HUES48 (cell line): ENCODE data around the gene ITK.

Experiments used
- H3K27ac ChIP-seq: one replicate; pipeline ENCODE4 v1.7.0; 2013; ENCODE audit warnings: low read depth, low read length, inconsistent platforms
- H3K27me3 ChIP-seq: 2 replicates; pipeline ENCODE4 v1.6.1; 2013; ENCODE audit warnings: mild to moderate bottlenecking, low read length; ENCODE audit not compliant: control insufficient read depth, insufficient read depth
- H3K36me3 ChIP-seq: 2 replicates; pipeline ENCODE4 v1.6.1; 2013; ENCODE audit warnings: low read length; ENCODE audit not compliant: control insufficient read depth, insufficient read depth
- H3K4me1 ChIP-seq: 2 replicates; pipeline ENCODE4 v1.6.1; 2013; ENCODE audit warnings: mild to moderate bottlenecking, low read length; ENCODE audit not compliant: control insufficient read depth, insufficient read depth
- H3K4me3 ChIP-seq: 2 replicates; pipeline ENCODE4 v1.5.1; 2013; ENCODE audit warnings: mild to moderate bottlenecking, low read depth, low read length
- H3K9ac ChIP-seq: 2 replicates; pipeline ENCODE4 v1.6.1; 2013; ENCODE audit warnings: mild to moderate bottlenecking, low read depth, low read length, moderate library complexity
- H3K9me3 ChIP-seq: 2 replicates; pipeline ENCODE4 v1.6.1; 2013; ENCODE audit warnings: low read length; ENCODE audit not compliant: control insufficient read depth, insufficient read depth

ITK gene

DNA sequence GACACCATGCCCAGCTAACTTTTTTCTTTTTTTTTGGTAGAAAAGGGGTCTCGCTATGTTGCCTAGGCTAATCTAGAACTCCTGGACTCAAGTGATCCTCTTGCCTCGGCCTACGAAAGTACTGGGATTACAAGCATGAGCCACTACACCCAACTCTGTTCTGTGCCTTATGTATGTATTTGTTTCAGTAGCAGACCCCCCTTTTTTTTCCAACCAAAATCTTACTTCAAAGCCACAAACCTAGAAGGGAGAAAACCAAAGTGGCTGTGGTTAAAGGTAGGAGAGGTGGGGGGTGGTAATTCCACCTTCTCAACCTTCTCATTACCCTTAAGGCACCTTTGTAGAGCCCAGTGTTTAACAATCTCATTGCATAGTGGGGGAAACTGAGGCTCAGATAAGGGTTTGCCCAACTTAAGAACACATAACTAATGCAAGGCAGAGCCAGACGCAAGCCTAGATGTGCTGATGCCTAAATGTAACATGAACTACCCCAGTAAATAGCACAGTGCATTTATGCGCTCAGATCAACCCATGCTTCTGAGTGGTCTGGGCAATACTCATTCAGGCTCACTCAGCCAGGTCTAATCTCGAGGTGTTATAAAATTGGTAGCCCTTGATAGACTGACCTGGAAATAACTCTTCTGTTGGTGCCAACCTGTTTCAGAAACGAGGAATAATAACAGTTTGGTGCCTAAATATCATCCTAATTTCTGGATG lies 33.0 kb downstream of the ITK start:
- H3K27ac ChIP-seq, result no peak overlapping the region
- H3K27me3 ChIP-seq, result no peaks in the 10 kb centered on the region
- H3K9ac ChIP-seq, result no peak overlapping the region
- H3K36me3 ChIP-seq, result no peaks in the 10 kb centered on the region
- no peak overlapping the region for H3K4me3 ChIP-seq
- 0 out of 2 replicates have a peak, but pooled peaks cover 3% of the 10 kb centered on the region for H3K4me1 ChIP-seq
- no peaks in the 10 kb centered on the region for H3K9me3 ChIP-seq

DNA sequence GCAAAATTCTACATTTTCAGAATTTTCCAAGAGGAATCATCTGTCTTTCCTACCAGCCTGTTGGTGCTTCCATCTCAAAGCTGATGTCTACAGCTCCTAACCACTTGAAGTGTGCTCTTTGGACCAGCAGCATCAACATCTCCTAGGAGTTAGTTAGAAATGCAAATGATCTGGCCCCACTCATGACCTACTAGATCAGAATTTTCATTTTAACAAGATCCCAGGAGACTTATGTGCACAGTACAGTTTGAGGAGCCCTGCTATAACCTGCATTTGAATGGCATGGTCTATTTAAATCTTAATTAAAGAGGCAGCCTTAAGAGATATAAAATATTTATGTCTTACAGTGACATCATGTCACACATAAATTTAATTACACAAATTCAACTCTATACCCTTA lies 33.8 kb downstream of the ITK start:
- Histone ChIP-seq H3K9me3 (no peaks in the 10 kb centered on the region), H3K27ac (no peak overlapping the region), H3K4me3 (no peak overlapping the region), H3K27me3 (no peaks in the 10 kb centered on the region), H3K9ac (no peak overlapping the region), H3K4me1 (0 out of 2 replicates have a peak, but pooled peaks cover 3% of the 10 kb centered on the region), H3K36me3 (no peaks in the 10 kb centered on the region)

DNA sequence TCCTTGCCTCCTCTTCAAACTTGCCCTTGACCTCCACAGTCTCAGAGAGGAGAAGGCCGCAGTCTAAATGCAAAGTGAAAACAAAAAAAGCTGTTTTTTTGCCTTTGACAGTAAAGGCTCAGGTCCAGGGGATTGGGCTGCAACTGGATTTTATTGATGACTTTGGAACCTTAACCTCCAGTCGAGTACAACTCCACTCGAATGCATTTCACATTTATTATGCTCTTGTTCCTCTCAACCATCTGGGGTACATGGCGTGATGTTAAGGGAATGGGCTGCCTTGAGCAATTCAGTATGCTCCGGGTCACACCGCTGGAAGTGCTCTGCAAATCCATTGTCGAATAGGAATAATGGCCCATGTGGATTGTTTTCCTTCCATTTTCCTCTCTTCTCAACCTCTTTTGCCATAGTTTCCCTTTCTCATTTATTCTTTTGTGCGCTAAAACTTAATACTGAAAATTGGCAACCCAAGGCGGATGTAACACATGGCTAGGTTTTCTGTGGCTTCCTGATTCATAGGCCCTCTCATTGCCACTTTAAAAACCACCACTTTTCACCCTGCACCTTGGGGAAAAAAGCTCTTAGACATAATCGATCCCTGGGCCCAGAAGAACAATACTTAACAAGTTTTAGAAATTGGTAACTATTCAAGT lies 34.3 kb downstream of the ITK start:
- Histone ChIP-seq H3K9me3 (no peaks in the 10 kb centered on the region), H3K9ac (no peak overlapping the region), H3K36me3 (no peaks in the 10 kb centered on the region), H3K27ac (no peak overlapping the region), H3K4me3 (no peak overlapping the region), H3K27me3 (no peaks in the 10 kb centered on the region), H3K4me1 (0 out of 2 replicates have a peak, but pooled peaks cover 3% of the 10 kb centered on the region)

DNA sequence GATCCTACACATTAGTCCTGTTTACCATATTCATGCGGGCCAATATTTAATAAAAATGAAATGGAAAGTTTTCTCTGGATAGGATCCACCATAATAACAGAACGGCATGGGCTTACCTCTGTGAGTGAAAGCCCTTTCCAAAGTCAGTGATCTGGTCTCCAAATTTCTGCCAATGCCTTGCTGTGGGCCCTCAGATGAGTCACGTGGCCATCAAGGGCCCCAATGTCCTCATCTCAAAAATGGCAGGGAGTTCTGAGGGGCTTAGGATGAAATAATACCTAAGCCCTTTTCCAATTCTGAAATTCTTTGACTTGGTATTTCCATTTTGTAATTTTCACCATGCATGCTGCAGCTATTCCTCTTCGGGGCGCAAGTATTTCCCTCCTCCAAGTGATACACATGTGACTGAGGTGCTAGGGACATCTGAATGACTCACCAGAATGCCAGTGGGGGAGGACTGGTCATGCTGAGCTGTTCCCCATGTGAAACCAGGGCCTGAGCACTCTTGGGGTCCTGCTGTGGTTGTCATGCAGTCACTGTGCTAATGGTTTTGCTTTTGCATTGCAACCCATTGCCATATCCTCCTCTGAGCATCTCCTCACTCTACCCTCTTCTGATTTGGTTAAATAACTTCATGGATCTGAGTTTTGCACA lies 35.0 kb downstream of the ITK start:
- Histone ChIP-seq H3K4me1 (0 out of 2 replicates have a peak, but pooled peaks cover 3% of the 10 kb centered on the region), H3K9ac (no peak overlapping the region), H3K9me3 (no peaks in the 10 kb centered on the region), H3K27ac (no peak overlapping the region), H3K27me3 (no peaks in the 10 kb centered on the region), H3K4me3 (no peak overlapping the region), H3K36me3 (no peaks in the 10 kb centered on the region)

DNA sequence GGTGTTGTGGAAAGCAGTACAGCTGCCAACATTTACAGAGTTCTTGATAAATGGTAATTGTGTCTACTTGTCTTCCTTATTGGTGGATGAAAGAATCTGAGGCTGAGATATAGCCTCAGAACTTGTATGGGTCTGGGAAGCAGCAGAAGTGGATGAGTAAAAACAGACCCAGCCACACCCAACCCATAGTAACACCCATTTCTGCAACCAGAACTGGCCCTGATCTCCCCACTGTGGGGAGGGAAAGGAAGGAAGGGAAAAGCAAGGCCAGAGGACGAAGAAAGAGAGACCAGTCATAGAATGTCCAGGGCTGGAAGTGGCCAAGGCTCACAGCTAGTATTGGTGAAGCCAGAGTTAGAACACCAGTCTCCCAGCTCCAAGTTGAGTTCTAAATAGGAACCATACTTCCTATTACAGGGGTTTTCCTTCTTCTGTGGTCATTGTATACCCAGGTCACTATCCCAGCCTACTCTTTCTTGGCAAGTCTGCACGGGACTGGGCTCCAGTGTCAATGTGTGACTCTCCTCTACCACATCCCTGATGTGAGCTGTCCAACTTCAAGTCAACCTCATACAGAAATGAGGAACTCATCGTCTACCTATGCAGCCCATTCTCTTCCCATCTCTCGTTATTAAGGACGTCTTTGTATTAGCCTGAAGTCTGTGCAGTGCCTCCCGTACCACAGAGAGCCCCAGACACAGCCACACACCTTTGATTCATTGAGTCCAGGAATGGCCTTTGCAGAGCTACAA lies 35.9 kb downstream of the ITK start:
- no peak overlapping the region for H3K9ac ChIP-seq
- no peak overlapping the region for H3K27ac ChIP-seq
- H3K9me3 ChIP-seq, result no peaks in the 10 kb centered on the region
- 0 out of 2 replicates have a peak, but pooled peaks cover 3% of the 10 kb centered on the region for H3K4me1 ChIP-seq
- H3K36me3 ChIP-seq, result no peaks in the 10 kb centered on the region
- H3K4me3 ChIP-seq, result no peak overlapping the region
- no peaks in the 10 kb centered on the region for H3K27me3 ChIP-seq

DNA sequence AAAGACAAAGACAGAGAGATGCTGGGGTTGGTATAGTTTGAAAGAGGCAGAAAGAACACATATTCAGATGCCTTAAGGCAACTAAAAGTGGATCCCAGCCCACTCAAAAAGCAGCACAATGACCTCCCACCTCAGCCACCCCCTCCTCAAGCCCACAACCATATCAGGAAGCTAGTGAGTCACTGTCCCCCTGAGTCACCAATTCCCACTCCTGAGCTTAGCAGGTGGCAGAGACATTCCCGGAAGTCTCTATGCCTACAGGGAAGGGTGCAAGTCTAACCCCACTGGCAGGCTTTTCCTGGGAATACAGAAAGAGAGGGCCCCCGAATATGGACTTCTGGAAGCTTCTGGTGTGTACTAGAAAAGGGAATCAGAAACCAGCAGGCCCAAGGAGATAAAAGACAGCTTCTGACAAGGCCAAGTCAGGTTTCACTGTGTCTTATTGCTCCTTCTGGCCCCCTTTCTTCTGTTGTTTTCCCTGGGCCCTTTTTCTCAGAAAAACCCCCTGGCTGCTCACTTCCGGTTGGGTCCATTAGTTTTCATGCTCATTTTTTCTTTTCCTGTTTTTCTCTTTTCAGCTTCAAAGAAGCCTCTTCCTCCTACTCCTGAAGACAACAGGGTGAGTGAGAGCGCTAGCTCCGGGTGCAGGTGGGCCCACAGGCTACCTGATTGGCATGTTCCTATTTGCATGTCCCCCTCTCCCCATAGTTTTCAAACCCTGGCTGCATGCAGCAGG lies 36.8 kb downstream of the ITK start:
- Histone ChIP-seq H3K4me3 (no peak overlapping the region), H3K27me3 (no peaks in the 10 kb centered on the region), H3K9ac (no peak overlapping the region), H3K9me3 (no peaks in the 10 kb centered on the region), H3K27ac (no peak overlapping the region), H3K36me3 (no peaks in the 10 kb centered on the region), H3K4me1 (0 out of 2 replicates have a peak, but pooled peaks cover 3% of the 10 kb centered on the region)

DNA sequence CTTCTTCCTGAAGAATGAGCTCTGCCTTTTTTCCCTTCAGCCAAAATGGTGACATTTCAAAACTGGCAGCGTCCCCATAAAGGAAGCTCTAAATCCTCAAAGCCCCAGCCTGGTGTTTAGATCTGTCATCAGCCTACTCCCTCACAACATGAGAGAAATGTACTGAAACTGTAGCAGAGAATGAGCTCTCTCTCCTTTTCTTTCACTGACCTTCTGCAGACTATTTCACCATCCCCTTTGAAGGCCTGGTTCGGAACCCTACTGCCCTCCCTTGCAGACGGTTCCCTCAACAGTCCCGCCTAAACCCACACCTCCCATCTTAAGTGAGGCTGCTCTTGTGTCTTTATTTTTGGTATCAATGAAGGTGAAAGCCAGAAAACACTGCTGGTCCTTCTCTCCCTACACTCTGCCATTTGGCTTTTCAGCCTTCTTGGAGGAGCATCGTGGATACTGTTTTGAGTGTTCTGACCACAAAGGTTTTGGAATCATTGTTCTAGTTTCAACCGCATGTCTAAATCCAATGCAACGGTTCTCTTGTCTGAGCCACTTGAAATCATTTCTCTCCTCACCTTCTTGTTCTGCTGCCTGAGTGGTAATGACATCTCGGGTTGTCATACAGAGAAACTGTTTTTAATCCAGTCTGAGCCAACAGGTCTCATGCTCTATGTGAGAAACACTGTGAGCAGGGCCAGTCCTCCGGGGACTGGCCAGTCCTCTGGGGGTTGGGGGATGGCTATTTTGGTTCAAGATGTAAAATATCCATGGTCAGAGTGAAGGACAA lies 39.0 kb downstream of the ITK start:
- Histone ChIP-seq H3K9me3 (no peaks in the 10 kb centered on the region), H3K4me1 (0 out of 2 replicates have a peak, but pooled peaks cover 3% of the 10 kb centered on the region), H3K4me3 (no peak overlapping the region), H3K9ac (no peak overlapping the region), H3K27ac (no peak overlapping the region), H3K27me3 (no peaks in the 10 kb centered on the region), H3K36me3 (no peaks in the 10 kb centered on the region)

DNA sequence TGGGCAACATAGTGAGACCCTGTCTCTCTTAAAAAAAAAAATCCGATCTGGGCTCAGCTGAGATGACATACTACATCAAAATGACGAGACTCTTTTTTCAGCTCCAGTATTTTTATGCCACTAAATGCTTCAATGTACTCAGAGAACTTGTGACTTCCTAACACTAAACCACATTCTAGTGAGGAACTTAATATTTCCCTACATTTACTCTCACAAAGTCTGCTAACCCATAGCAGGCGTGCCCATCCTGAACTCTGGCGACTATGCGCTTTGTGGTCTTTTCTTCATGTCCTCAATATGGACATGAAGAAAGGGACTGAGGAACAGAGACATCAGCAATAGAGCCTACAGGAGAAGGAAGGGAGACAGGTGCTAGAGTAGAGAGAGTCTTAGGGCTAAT lies 41.3 kb downstream of the ITK start:
- no peaks in the 10 kb centered on the region for H3K27me3 ChIP-seq
- no peak overlapping the region for H3K27ac ChIP-seq
- H3K4me1 ChIP-seq, result no peaks in the 10 kb centered on the region
- no peak overlapping the region for H3K4me3 ChIP-seq
- no peaks in the 10 kb centered on the region for H3K36me3 ChIP-seq
- H3K9me3 ChIP-seq, result no peaks in the 10 kb centered on the region
- H3K9ac ChIP-seq, result no peak overlapping the region

DNA sequence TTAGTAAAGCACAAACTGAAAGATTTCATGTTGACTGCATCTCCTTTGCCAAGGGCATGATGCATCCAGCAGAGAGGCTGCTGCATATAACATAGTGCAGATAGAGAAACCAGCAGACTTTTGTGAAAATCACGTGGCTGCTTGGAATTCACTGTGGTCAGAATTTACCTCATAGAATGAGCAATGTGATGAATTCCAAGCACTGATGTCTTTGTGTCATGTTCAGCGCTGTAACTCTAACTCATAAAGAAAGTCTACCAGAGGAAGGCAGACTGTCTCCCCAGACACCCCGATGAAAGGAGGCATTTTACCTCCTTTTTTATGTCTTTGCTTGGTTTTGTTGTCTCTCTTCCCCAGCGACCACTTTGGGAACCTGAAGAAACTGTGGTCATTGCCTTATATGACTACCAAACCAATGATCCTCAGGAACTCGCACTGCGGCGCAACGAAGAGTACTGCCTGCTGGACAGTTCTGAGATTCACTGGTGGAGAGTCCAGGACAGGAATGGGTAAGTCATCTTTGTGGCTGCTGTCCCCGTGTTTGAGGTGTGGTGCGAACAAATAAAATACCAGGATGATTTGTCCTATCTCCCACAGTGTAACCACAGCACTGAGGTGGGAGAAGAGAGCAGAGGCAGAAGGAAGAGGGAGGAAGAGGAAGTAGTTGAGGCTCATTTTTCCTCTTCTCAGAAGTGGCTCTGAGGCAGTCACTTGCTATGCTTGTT lies 42.0 kb downstream of the ITK start:
- Histone ChIP-seq H3K27me3 (no peaks in the 10 kb centered on the region), H3K36me3 (no peaks in the 10 kb centered on the region), H3K27ac (no peak overlapping the region), H3K9me3 (no peaks in the 10 kb centered on the region), H3K4me3 (no peak overlapping the region), H3K4me1 (no peaks in the 10 kb centered on the region), H3K9ac (no peak overlapping the region)
